Astrocyte (in vitro differentiated cells and primary cell): Measurements from ENCODE around the gene USP3. TPM values are rescaled to one million over a fixed set of nuclear protein-coding genes. Genes with fewer than 3 reads are reported as not detected.

Experiments
- DNase-seq: peaks from one replicate; pipeline ENCODE4 v3.0.0-alpha.2; 2010; ENCODE audit warnings: low read depth
- FAIRE-seq: peaks from 2 replicates; lab custom pipeline; 2011; peaks lifted over from hg19 to GRCh38; lab: Jason Lieb, UNC
- H2AFZ ChIP-seq: 2 replicates; pipeline ENCODE4 v1.6.0; 2012; ENCODE audit warnings: low read depth, low read length, inconsistent platforms
- H3K27ac ChIP-seq: 2 replicates; pipeline ENCODE4 v1.5.1; 2011; ENCODE audit warnings: low read depth, low read length, inconsistent platforms
- H3K27me3 ChIP-seq: 2 replicates; pipeline ENCODE4 v1.6.0; 2011; ENCODE audit warnings: low read length, inconsistent platforms; ENCODE audit not compliant: insufficient read depth
- H3K36me3 ChIP-seq: 2 replicates; pipeline ENCODE4 v1.5.1; 2011; ENCODE audit warnings: low read length, inconsistent platforms; ENCODE audit not compliant: insufficient read depth
- H3K4me1 ChIP-seq: 2 replicates; pipeline ENCODE4 v1.5.1; 2011; ENCODE audit warnings: low read length, inconsistent platforms; ENCODE audit not compliant: insufficient read depth
- H3K4me2 ChIP-seq: 2 replicates; pipeline ENCODE4 v1.6.0; 2012; ENCODE audit warnings: low read length, inconsistent platforms
- H3K4me3 ChIP-seq: 2 replicates; pipeline ENCODE4 v1.5.1; 2011; ENCODE audit warnings: low read depth, mild to moderate bottlenecking, low read length, inconsistent platforms; ENCODE audit not compliant: insufficient read depth
- H3K79me2 ChIP-seq: 2 replicates; pipeline ENCODE4 v1.6.0; 2012; ENCODE audit warnings: mild to moderate bottlenecking, low read length, inconsistent platforms; ENCODE audit not compliant: insufficient read depth
- H3K9ac ChIP-seq: 2 replicates; pipeline ENCODE4 v1.6.0; 2012; ENCODE audit warnings: mild to moderate bottlenecking, low read length, inconsistent platforms
- H3K9me3 ChIP-seq: 2 replicates; pipeline ENCODE4 v1.5.1; 2012; ENCODE audit warnings: low read depth, mild to moderate bottlenecking, low read length, inconsistent platforms; ENCODE audit not compliant: insufficient read depth
- H4K20me1 ChIP-seq: 2 replicates; pipeline ENCODE4 v1.6.0; 2012; ENCODE audit warnings: low read length, inconsistent platforms; ENCODE audit not compliant: insufficient read depth
- H3K27ac Mint-ChIP-seq: one replicate; pipeline ENCODE4 v1.8.0; 2021; ENCODE audit warnings: mild to moderate bottlenecking, mixed read lengths; ENCODE audit not compliant: unreplicated experiment
- H3K27me3 Mint-ChIP-seq: one replicate; pipeline ENCODE4 v1.8.0; 2021; ENCODE audit warnings: low read depth, mixed read lengths; ENCODE audit not compliant: unreplicated experiment
- H3K36me3 Mint-ChIP-seq: one replicate; pipeline ENCODE4 v1.8.0; 2021; ENCODE audit warnings: low read depth, mixed read lengths; ENCODE audit not compliant: unreplicated experiment
- H3K4me1 Mint-ChIP-seq: one replicate; pipeline ENCODE4 v1.8.0; 2021; ENCODE audit warnings: low read depth, mixed read lengths; ENCODE audit not compliant: unreplicated experiment
- H3K4me3 Mint-ChIP-seq: one replicate; pipeline ENCODE4 v1.8.0; 2021; ENCODE audit warnings: mild to moderate bottlenecking, moderate library complexity, mixed read lengths; ENCODE audit not compliant: unreplicated experiment
- H3K9me3 Mint-ChIP-seq: one replicate; pipeline ENCODE4 v1.8.0; 2021; ENCODE audit warnings: mild to moderate bottlenecking, mixed read lengths; ENCODE audit not compliant: unreplicated experiment
- EZH2 ChIP-seq: IDR thresholded peaks from 2 replicates; pipeline ENCODE4 v1.6.1; 2012; ENCODE audit warnings: mild to moderate bottlenecking, low read length, inconsistent platforms; ENCODE audit not compliant: insufficient read depth
- total RNA-seq: library from RNA; stranded (reverse); gene quantifications from 2 replicates; pipeline ENCODE4 v1.2.1, GENCODE V29; 2021
- TF ChIP-seq, protein P1 (sequence below): IDR thresholded peaks from 2 replicates; pipeline ENCODE4 v1.5.1; 2011; ENCODE audit warnings: low read depth, mild to moderate bottlenecking, inconsistent platforms, low read length, moderate library complexity; ENCODE audit not compliant: insufficient read depth

USP3 gene
- total RNA-seq, 1 donor from 2014 or later, result 38.1 TPM

GRCh38 chr15:63603516-63603915 is 99.1 kb downstream of the USP3 start:
- Mint-ChIP-seq H3K27ac (no peak overlapping the region), H3K27me3 (peaks cover 14% of the 10 kb centered on the region), H3K9me3 (no peaks in the 10 kb centered on the region), H3K4me1 (peaks cover 6% of the 10 kb centered on the region), H3K4me3 (no peak overlapping the region), H3K36me3 (peaks cover 9% of the 10 kb centered on the region)
- no peak for FAIRE-seq
- H2AFZ ChIP-seq, result no peak overlapping the region
- no peak overlapping the region for H3K4me2 ChIP-seq
- no peaks in the 10 kb centered on the region for H3K79me2 ChIP-seq
- no peak overlapping the region for H3K27ac ChIP-seq
- H3K4me3 ChIP-seq, result no peak overlapping the region
- H3K27me3 ChIP-seq, result no peaks in the 10 kb centered on the region
- no peak overlapping the region for H3K9ac ChIP-seq
- H3K9me3 ChIP-seq, result no peaks in the 10 kb centered on the region
- peaks cover 8% of the 10 kb centered on the region for H4K20me1 ChIP-seq
- DNase-seq, result no peak
- no peak for TF ChIP-seq EZH2
- TF ChIP-seq, protein P1, sequence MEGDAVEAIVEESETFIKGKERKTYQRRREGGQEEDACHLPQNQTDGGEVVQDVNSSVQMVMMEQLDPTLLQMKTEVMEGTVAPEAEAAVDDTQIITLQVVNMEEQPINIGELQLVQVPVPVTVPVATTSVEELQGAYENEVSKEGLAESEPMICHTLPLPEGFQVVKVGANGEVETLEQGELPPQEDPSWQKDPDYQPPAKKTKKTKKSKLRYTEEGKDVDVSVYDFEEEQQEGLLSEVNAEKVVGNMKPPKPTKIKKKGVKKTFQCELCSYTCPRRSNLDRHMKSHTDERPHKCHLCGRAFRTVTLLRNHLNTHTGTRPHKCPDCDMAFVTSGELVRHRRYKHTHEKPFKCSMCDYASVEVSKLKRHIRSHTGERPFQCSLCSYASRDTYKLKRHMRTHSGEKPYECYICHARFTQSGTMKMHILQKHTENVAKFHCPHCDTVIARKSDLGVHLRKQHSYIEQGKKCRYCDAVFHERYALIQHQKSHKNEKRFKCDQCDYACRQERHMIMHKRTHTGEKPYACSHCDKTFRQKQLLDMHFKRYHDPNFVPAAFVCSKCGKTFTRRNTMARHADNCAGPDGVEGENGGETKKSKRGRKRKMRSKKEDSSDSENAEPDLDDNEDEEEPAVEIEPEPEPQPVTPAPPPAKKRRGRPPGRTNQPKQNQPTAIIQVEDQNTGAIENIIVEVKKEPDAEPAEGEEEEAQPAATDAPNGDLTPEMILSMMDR, result no peak
- H3K4me1 ChIP-seq, result peaks cover 14% of the 10 kb centered on the region
- H3K36me3 ChIP-seq, result peaks cover 6% of the 10 kb centered on the region

DNA sequence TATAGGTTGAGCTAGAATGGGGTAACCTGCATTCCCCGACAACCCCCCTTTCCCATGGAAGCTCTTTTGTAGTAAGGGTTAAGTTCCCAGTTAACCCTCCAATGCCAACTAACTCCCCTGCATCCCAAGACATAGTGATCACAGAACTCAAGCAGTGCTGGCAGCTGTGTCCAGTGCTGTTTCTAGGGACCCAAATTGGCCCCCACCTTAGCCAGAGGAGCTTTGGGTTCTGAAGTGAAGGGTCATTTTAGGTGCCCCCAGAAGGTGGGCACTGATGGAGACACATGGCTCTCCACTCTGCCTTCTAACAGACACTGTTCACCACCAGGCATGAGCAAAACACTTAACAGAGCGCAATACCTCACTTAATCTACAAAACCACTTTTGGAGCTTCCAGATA is 99.9 kb downstream of the USP3 start:
- Histone ChIP-seq H4K20me1 (peaks cover 8% of the 10 kb centered on the region), H2AFZ (no peak overlapping the region), H3K9me3 (no peaks in the 10 kb centered on the region), H3K27me3 (no peaks in the 10 kb centered on the region), H3K79me2 (no peaks in the 10 kb centered on the region), H3K27ac (no peak overlapping the region), H3K4me3 (no peak overlapping the region), H3K4me2 (no peak overlapping the region), H3K36me3 (peaks cover 6% of the 10 kb centered on the region), H3K4me1 (peaks cover 14% of the 10 kb centered on the region), H3K9ac (no peak overlapping the region)
- Mint-ChIP-seq H3K4me3 (no peak overlapping the region), H3K27me3 (peaks cover 14% of the 10 kb centered on the region), H3K9me3 (no peaks in the 10 kb centered on the region), H3K27ac (no peak overlapping the region), H3K4me1 (peaks cover 6% of the 10 kb centered on the region), H3K36me3 (peaks cover 9% of the 10 kb centered on the region)
- DNase-seq (no peak), FAIRE-seq (no peak)
- TF ChIP-seq EZH2, result no peak
- TF ChIP-seq, protein P1, result no peak

DNA sequence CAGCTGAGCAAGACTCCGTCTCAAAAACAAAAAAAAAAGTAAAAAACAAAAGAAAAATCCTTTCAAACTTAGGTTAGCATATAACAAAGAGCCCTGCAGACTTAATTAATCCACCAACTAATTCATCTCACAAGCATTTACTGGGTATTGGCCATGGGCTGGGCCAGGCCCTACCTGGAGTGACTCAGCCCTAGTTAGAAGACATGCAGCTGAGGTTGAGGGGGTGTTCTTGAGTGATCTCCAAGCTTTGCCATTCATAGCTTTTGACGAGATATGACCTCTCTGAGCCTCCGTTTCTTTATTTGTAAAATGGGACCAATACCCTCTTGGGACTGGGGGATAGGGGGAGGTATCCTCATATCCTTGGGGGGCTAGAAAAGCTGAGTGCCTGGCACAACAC is 100.6 kb downstream of the USP3 start:
- FAIRE-seq, result no peak
- peaks cover 14% of the 10 kb centered on the region for H3K27me3 Mint-ChIP-seq

More for the DNA sequence above, 100.6 kb downstream of the USP3 start:
- Histone ChIP-seq H3K27ac (no peak overlapping the region), H3K4me3 (no peak overlapping the region), H3K27me3 (no peaks in the 10 kb centered on the region), H3K79me2 (no peaks in the 10 kb centered on the region), H3K36me3 (peaks cover 6% of the 10 kb centered on the region), H4K20me1 (peaks cover 8% of the 10 kb centered on the region), H3K9ac (no peak overlapping the region), H3K4me1 (peaks cover 8% of the 10 kb centered on the region), H3K9me3 (no peaks in the 10 kb centered on the region), H3K4me2 (no peak overlapping the region), H2AFZ (no peak overlapping the region)
- Mint-ChIP-seq H3K36me3 (peaks cover 9% of the 10 kb centered on the region), H3K9me3 (no peaks in the 10 kb centered on the region), H3K4me1 (peaks cover 4% of the 10 kb centered on the region), H3K27ac (no peak overlapping the region), H3K4me3 (no peak overlapping the region)
- no peak for DNase-seq
- TF ChIP-seq EZH2, result no peak
- TF ChIP-seq, protein P1, result no peak
